Lung (tissue), 16 donors: ENCODE results near the gene CT45A3. TPM values are rescaled to one million over a fixed set of nuclear protein-coding genes. Genes with fewer than 3 reads are reported as not detected.
"Not testable (repeated sequence)": the region's sequence is repeated elsewhere in the genome, so short reads cannot be mapped to it uniquely, and the experiment has no call there.

ENCODE experiments used
- ATAC-seq: fragments of 200-7000 bp; cut with Tn5 transposase; one replicate; pipeline ENCODE4 v1.9.1; 2020; ENCODE audit warnings: moderate number of reproducible peaks; ENCODE audit not compliant: insufficient read depth, low FRiP score
- DNase-seq, 3 donors: peaks; one replicate each; pipeline ENCODE4 v3.0.0-alpha.2; 2013 to 2017
- H3K27ac ChIP-seq, 2 donors: one replicate each; pipeline ENCODE4 v1.5.1; 2013; ENCODE audit warnings: mild to moderate bottlenecking in 2 of 2, moderate library complexity in 2 of 2, control low read depth in 1 of 2, inconsistent platforms in 1 of 2, low read depth in 1 of 2, low read length in 1 of 2
- H3K27me3 ChIP-seq, 3 donors: one replicate each; pipeline ENCODE4 v1.5.1; 2013; ENCODE audit warnings: low read length in 2 of 3; ENCODE audit not compliant: control insufficient read depth in 3 of 3, insufficient read depth in 3 of 3
- H3K36me3 ChIP-seq, 4 donors: one replicate each; pipeline ENCODE4 v1.5.1; 2013; ENCODE audit warnings: low read length in 4 of 4, mild to moderate bottlenecking in 1 of 4, moderate library complexity in 1 of 4; ENCODE audit not compliant: control insufficient read depth in 4 of 4, insufficient read depth in 4 of 4
- H3K4me1 ChIP-seq, 5 donors: one replicate each; pipeline ENCODE4 v1.5.1; 2013; ENCODE audit warnings: low read length in 5 of 5, mild to moderate bottlenecking in 2 of 5, moderate library complexity in 1 of 5; ENCODE audit not compliant: control insufficient read depth in 5 of 5, insufficient read depth in 5 of 5
- H3K4me3 ChIP-seq: one replicate; pipeline ENCODE4 v1.5.1; 2013; ENCODE audit warnings: mild to moderate bottlenecking, control low read depth, moderate library complexity
- H3K9ac ChIP-seq, 2 donors: one replicate each; pipeline ENCODE4 v1.5.1; 2013; ENCODE audit warnings: low read length in 2 of 2, control low read depth in 1 of 2; ENCODE audit not compliant: insufficient read depth in 1 of 2
- H3K9me3 ChIP-seq, 4 donors: one replicate each; pipeline ENCODE4 v1.5.1; 2013; ENCODE audit warnings: low read length in 3 of 4, mild to moderate bottlenecking in 1 of 4, moderate library complexity in 1 of 4; ENCODE audit not compliant: control insufficient read depth in 4 of 4, insufficient read depth in 3 of 4
- WGBS, 2 donors: extraction: QIAGEN DNeasy Blood & Tissue Kit; methylation state at CpG; one replicate each; pipeline ENCODE4 v1.1.7; 2013; 5-methylcytosine and 5-hydroxymethylcytosine counted together
- long read RNA-seq, 5 donors: transcript quantifications; one replicate each; lab custom pipeline, GENCODE V29; 2026
- polyA plus RNA-seq, 2 donors: library from polyadenylated mRNA; stranded (reverse); fragments of 200-250 nt; gene quantifications; one replicate each; pipeline ENCODE4 v1.2.1, GENCODE V29; 2013
- total RNA-seq, 2 donors: library from RNA; depleted of rRNA in 1 of 2; stranded (reverse); fragments of >200 nt in 1 of 2; gene quantifications; one replicate each; pipeline ENCODE4 v1.2.1, GENCODE V29; 2014 to 2021
- TF ChIP-seq, protein P1 (sequence below): IDR thresholded peaks from 2 replicates; pipeline ENCODE4 v1.5.1; 2012; ENCODE audit warnings: mild to moderate bottlenecking; ENCODE audit errors: control extremely low read depth, extremely low read depth
- donor health status: control.
- donor health status: control.
- donor health status: Bipolar disorder and iron deficiency.
- donor health status: healthy.
- donor health status: DM: yes; HTN: yes; CAD: no.

Gene CT45A3, protein sequence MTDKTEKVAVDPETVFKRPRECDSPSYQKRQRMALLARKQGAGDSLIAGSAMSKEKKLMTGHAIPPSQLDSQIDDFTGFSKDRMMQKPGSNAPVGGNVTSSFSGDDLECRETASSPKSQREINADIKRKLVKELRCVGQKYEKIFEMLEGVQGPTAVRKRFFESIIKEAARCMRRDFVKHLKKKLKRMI
- total RNA-seq (under 1 TPM in 1 of 2 donors, not detected in 1; 0.31 TPM), polyA plus RNA-seq (not detected)
- long read RNA-seq, donor 1, partial matches to known transcripts, result 0 of 1 reads
- long read RNA-seq, donor 1, other reads (novel, unspliced or antisense), result 0 of 1 reads
- long read RNA-seq, donor 2, partial matches to known transcripts, result 0 of 1 reads
- long read RNA-seq, donor 2, other reads (novel, unspliced or antisense), result 0 of 1 reads
- long read RNA-seq, donor 3, result 0 reads
- long read RNA-seq, donor 4, partial matches to known transcripts, result 0 of 1 reads
- long read RNA-seq, donor 4, other reads (novel, unspliced or antisense), result 0 of 1 reads
- long read RNA-seq, donor 5, partial matches to known transcripts, result 6 of 9 reads
- long read RNA-seq, donor 5, other reads (novel, unspliced or antisense), result 0 of 9 reads

DNA sequence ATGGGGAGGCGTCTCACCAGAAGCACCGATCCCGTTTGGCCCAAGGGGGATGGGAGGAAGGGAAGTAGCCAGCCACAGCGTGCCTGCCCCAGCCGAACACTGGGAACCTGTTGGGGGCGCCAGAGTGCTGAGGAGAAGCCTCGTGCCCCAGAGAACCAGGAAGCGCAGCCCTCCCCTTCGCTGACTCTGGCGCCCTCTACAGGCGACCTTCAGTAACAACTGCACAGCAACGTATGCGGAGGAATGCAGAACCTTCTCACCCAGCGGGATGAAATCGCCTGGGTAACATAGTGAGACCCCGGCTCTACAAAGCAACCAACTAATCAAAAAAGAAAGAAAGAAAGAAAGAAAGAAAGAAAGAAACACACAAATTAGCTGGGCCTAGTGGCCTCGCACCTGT is at the start of gene CT45A3:
Gene CT45A3, minus strand, starts transcription at position 101 of the 400 bp plus-strand sequence. CDS start 3,747 bp downstream, outside the sequence.
- DNase-seq, H3K27ac ChIP-seq, H3K36me3 ChIP-seq, ATAC-seq, H3K4me1 ChIP-seq, H3K4me3 ChIP-seq, H3K27me3 ChIP-seq, H3K9me3 ChIP-seq, H3K9ac ChIP-seq: not testable (repeated sequence)
- no CpG with 5 or more reads among the region's 17 CpGs for WGBS, 2 donors

DNA sequence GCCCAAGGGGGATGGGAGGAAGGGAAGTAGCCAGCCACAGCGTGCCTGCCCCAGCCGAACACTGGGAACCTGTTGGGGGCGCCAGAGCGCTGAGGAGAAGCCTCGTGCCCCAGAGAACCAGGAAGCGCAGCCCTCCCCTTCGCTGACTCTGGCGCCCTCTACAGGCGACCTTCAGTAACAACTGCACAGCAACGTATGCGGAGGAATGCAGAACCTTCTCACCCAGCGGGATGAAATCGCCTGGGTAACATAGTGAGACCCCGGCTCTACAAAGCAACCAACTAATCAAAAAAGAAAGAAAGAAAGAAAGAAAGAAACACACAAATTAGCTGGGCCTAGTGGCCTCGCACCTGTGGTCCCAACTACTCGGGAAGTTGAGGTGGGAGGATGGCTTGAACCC is 34.7 kb upstream of the CT45A3 start, which contains the start of gene CT45A6:
Gene CT45A6, minus strand, starts transcription at position 101 of the 400 bp plus-strand sequence. CDS start 3,794 bp downstream, outside the sequence.
- H3K9me3 ChIP-seq, H3K27me3 ChIP-seq, DNase-seq, H3K9ac ChIP-seq, H3K36me3 ChIP-seq, H3K4me1 ChIP-seq, H3K27ac ChIP-seq, H3K4me3 ChIP-seq, ATAC-seq: not testable (repeated sequence)
- no CpG with 5 or more reads among the region's 16 CpGs for WGBS, 2 donors

DNA sequence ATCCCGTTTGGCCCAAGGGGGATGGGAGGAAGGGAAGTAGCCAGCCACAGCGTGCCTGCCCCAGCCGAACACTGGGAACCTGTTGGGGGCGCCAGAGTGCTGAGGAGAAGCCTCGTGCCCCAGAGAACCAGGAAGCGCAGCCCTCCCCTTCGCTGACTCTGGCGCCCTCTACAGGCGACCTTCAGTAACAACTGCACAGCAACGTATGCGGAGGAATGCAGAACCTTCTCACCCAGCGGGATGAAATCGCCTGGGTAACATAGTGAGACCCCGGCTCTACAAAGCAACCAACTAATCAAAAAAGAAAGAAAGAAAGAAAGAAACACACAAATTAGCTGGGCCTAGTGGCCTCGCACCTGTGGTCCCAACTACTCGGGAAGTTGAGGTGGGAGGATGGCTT is 17.4 kb upstream of the CT45A3 start, which contains the start of gene CT45A5:
Gene CT45A5, minus strand, starts transcription at position 101 of the 400 bp plus-strand sequence. CDS start 3,774 bp downstream, outside the sequence.
- H3K9me3 ChIP-seq, H3K27ac ChIP-seq, H3K27me3 ChIP-seq, H3K9ac ChIP-seq, H3K4me1 ChIP-seq, DNase-seq, H3K36me3 ChIP-seq, H3K4me3 ChIP-seq, ATAC-seq: not testable (repeated sequence)
- no CpG with 5 or more reads among the region's 16 CpGs for WGBS, 2 donors

DNA sequence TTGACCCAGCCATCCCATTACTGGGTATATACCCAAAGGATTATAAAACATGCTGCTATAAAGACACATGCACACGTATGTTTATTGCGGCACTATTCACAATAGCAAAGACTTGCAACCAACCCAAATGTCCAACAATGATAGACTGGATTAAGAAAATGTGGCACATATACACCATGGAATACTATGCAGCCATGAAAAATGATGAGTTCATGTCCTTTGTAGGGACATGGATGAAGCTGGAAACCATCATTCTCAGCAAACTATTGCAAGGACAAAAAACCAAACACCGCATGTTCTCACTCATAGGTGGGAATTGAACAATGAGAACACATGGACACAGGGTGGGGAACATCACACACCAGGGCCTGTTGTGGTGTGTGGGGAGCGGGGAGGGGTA is 23.3 kb downstream of the CT45A3 start:
- 93 to 95% methylated on average over 2 to 4 of the region's 4 CpGs for WGBS, 2 donors
- H3K27me3 ChIP-seq, DNase-seq, H3K9me3 ChIP-seq, H3K9ac ChIP-seq, H3K4me1 ChIP-seq, H3K4me3 ChIP-seq, ATAC-seq, H3K36me3 ChIP-seq, H3K27ac ChIP-seq: not testable (repeated sequence)

DNA sequence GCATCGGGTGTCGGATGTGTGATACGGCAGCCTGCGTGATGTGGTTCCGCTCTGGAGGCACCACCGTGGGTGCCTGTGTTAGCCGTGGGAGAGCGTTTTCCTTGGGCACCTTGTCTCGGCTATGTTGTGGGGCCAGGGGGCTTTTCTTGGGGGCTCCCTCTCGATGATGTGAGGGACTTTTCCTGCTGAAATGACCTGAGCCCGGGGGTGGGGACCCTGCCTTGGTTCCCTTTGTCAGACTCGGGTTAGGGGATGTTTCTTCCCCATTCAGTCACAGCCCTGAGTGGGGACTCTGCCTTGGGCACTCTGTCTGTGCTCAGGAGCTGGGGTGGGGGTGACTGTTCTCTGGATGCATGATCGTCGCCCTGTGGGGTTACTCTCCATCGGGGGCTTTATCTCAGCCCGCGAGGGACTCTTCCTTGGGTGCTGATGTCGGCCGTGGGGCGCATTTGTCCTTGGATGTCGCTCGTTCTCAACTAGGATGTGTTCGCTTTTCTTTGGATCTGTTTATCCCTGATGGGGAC is 26.7 kb downstream of the CT45A3 start:
- Histone ChIP-seq H3K36me3 (no peaks in the 10 kb centered on the region), H3K4me3 (no peak overlapping the region), H3K9ac (no peak overlapping the region), H3K4me1 (no peaks in the 10 kb centered on the region), H3K9me3 (no peaks in the 10 kb centered on the region), H3K27me3 (peaks cover 0 to 3% (median 0%) of the 10 kb centered on the region in 3 donors), H3K27ac (no peak overlapping the region)
- TF ChIP-seq, protein P1, sequence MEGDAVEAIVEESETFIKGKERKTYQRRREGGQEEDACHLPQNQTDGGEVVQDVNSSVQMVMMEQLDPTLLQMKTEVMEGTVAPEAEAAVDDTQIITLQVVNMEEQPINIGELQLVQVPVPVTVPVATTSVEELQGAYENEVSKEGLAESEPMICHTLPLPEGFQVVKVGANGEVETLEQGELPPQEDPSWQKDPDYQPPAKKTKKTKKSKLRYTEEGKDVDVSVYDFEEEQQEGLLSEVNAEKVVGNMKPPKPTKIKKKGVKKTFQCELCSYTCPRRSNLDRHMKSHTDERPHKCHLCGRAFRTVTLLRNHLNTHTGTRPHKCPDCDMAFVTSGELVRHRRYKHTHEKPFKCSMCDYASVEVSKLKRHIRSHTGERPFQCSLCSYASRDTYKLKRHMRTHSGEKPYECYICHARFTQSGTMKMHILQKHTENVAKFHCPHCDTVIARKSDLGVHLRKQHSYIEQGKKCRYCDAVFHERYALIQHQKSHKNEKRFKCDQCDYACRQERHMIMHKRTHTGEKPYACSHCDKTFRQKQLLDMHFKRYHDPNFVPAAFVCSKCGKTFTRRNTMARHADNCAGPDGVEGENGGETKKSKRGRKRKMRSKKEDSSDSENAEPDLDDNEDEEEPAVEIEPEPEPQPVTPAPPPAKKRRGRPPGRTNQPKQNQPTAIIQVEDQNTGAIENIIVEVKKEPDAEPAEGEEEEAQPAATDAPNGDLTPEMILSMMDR, result no peak
- WGBS, 2 donors, result 84 to 95% methylated on average over 23 of the region's 23 CpGs
- ATAC-seq (no peak), DNase-seq (no peak)
